Endothelial cell (in vitro differentiated cells): ENCODE data around the gene RHOG. TPM values are rescaled to one million over a fixed set of nuclear protein-coding genes. Genes with fewer than 3 reads are reported as not detected.
A peak's percentile ranks its signal among the peaks of the same experiment; 100 is the strongest.

ENCODE experiments used
- DNase-seq: peaks from one replicate; pipeline ENCODE4 v3.0.0; 2021; ENCODE audit warnings: low spot score
- H3K27ac Mint-ChIP-seq: one replicate; pipeline ENCODE4 v1.8.0; 2021; ENCODE audit warnings: mixed read lengths, inconsistent platforms; ENCODE audit not compliant: unreplicated experiment
- H3K27me3 Mint-ChIP-seq: one replicate; pipeline ENCODE4 v1.8.0; 2021; ENCODE audit warnings: mild to moderate bottlenecking, moderate library complexity, mixed read lengths, inconsistent platforms; ENCODE audit not compliant: unreplicated experiment
- H3K36me3 Mint-ChIP-seq: one replicate; pipeline ENCODE4 v1.8.0; 2021; ENCODE audit warnings: mild to moderate bottlenecking, low read depth, mixed read lengths, inconsistent platforms; ENCODE audit not compliant: unreplicated experiment
- H3K4me1 Mint-ChIP-seq: one replicate; pipeline ENCODE4 v1.8.0; 2021; ENCODE audit warnings: mild to moderate bottlenecking, mixed read lengths, inconsistent platforms; ENCODE audit not compliant: unreplicated experiment
- H3K4me3 Mint-ChIP-seq: one replicate; pipeline ENCODE4 v1.8.0; 2021; ENCODE audit warnings: mild to moderate bottlenecking, mixed read lengths, inconsistent platforms; ENCODE audit not compliant: unreplicated experiment
- H3K9me3 Mint-ChIP-seq: one replicate; pipeline ENCODE4 v1.8.0; 2021; ENCODE audit warnings: mixed read lengths, inconsistent platforms; ENCODE audit not compliant: unreplicated experiment
- CTCF ChIP-seq: fragments of 200-600 bp; sonication (generic); IDR thresholded peaks from one replicate; pipeline ENCODE4 v1.5.0; 2021; ENCODE audit warnings: antibody characterized with exemption; ENCODE audit not compliant: unreplicated experiment
- total RNA-seq: library from RNA; stranded (reverse); fragmentation: NEBNext Ultra II Directional; extraction: Animal tissue kit (Norgen Biotek cat#: 25700); gene quantifications from one replicate; pipeline ENCODE4 v1.2.1, GENCODE V29; 2021; ENCODE audit not compliant: unreplicated experiment

The RHOG gene
- total RNA-seq, 1 donor from 2014 or later: 76.5 TPM

GRCh38 chr11:3840004-3840869 lies 522 bp downstream of the RHOG start:
- Mint-ChIP-seq H3K4me1 (peaks cover 46% of the 10 kb centered on the region), H3K9me3 (no peaks in the 10 kb centered on the region), H3K4me3 (peak overlapping the region; percentile 97), H3K27ac (peak overlapping the region; percentile 94), H3K27me3 (peaks cover 20% of the 10 kb centered on the region), H3K36me3 (peaks cover 28% of the 10 kb centered on the region)
- no peak for TF ChIP-seq CTCF
- no peak for DNase-seq

GRCh38 chr11:3838504-3838903 lies 2.3 kb downstream of the RHOG start:
- Mint-ChIP-seq H3K27ac (peak overlapping the region; percentile 94), H3K4me3 (peak overlapping the region; percentile 97), H3K27me3 (peaks cover 27% of the 10 kb centered on the region), H3K4me1 (peaks cover 59% of the 10 kb centered on the region), H3K9me3 (no peaks in the 10 kb centered on the region), H3K36me3 (peaks cover 36% of the 10 kb centered on the region)
- DNase-seq: no peak
- TF ChIP-seq CTCF: no peak

- H3K9me3 Mint-ChIP-seq: no peaks in the 10 kb centered on the region
- peak overlapping the region; percentile 94 for H3K27ac Mint-ChIP-seq
- TF ChIP-seq CTCF: no peak
- DNase-seq: peak; percentile 37
- peaks cover 62% of the 10 kb centered on the region for H3K4me1 Mint-ChIP-seq
- H3K27me3 Mint-ChIP-seq: peaks cover 27% of the 10 kb centered on the region
- H3K4me3 Mint-ChIP-seq: peak overlapping the region; percentile 97
- H3K36me3 Mint-ChIP-seq: peaks cover 39% of the 10 kb centered on the region
These were observed 3.0 kb downstream of the RHOG start for GRCh38 chr11:3837793-3838192.

GRCh38 chr11:3836903-3837302 lies 3.9 kb downstream of the RHOG start:
- peak overlapping the region; percentile 94 for H3K27ac Mint-ChIP-seq
- no peaks in the 10 kb centered on the region for H3K9me3 Mint-ChIP-seq
- H3K4me3 Mint-ChIP-seq: no peak overlapping the region
- peaks cover 70% of the 10 kb centered on the region for H3K4me1 Mint-ChIP-seq
- no peak for DNase-seq
- H3K36me3 Mint-ChIP-seq: peaks cover 39% of the 10 kb centered on the region
- TF ChIP-seq CTCF: no peak
- peaks cover 27% of the 10 kb centered on the region for H3K27me3 Mint-ChIP-seq

GRCh38 chr11:3835751-3836150 lies 5.0 kb downstream of the RHOG start:
- Mint-ChIP-seq H3K9me3 (no peaks in the 10 kb centered on the region), H3K36me3 (peaks cover 41% of the 10 kb centered on the region), H3K27me3 (peaks cover 27% of the 10 kb centered on the region), H3K4me3 (peak overlapping the region; percentile 75), H3K27ac (peak overlapping the region; percentile 78), H3K4me1 (peaks cover 81% of the 10 kb centered on the region)
- no peak for TF ChIP-seq CTCF
- DNase-seq: no peak
